IMR-90 (cell line): ENCODE results near the gene SEC31B.

Experiments
- BHLHE40 ChIP-seq: fragments of 150-350 bp; IDR thresholded peaks from 2 replicates; pipeline ENCODE4 v1.6.1; 2016; ENCODE audit warnings: mild to moderate bottlenecking, low read depth, low read length
- CEBPB ChIP-seq: IDR thresholded peaks from 2 replicates; pipeline ENCODE4 v1.6.1; 2012; ENCODE audit warnings: low read depth, low read length, improper control_type of control experiment
- CHD1 ChIP-seq: IDR thresholded peaks from 2 replicates; pipeline ENCODE4 v1.6.1; 2012; ENCODE audit warnings: low read depth, low read length, improper control_type of control experiment
- CTCF ChIP-seq: conservative IDR thresholded peaks from 2 replicates; pipeline ENCODE4 v1.5.1; 2012; ENCODE audit warnings: mild to moderate bottlenecking, low read depth, low read length, improper control_type of control experiment
- FOS ChIP-seq: fragments of 150-350 bp; IDR thresholded peaks from 2 replicates; pipeline ENCODE4 v1.6.1; 2016; ENCODE audit warnings: low read depth, low read length
- MAZ ChIP-seq: IDR thresholded peaks from 2 replicates; pipeline ENCODE4 v1.6.1; 2012; ENCODE audit warnings: low read depth, mild to moderate bottlenecking, low read length, improper control_type of control experiment, moderate library complexity, borderline replicate concordance
- POLR2A ChIP-seq: IDR thresholded peaks from 2 replicates; pipeline ENCODE4 v1.6.1; 2012; ENCODE audit warnings: mild to moderate bottlenecking, low read depth, low read length
- RAD21 ChIP-seq: IDR thresholded peaks from 2 replicates; pipeline ENCODE4 v1.6.1; 2012; ENCODE audit warnings: low read length, improper control_type of control experiment
- RFX5 ChIP-seq: IDR thresholded peaks from 2 replicates; pipeline ENCODE4 v1.8.0; 2012; ENCODE audit warnings: low read depth, mild to moderate bottlenecking, low read length, moderate library complexity
- SMC3 ChIP-seq: fragments of 150-350 bp; IDR thresholded peaks from 2 replicates; pipeline ENCODE4 v1.6.1; 2016; ENCODE audit warnings: low read depth, mild to moderate bottlenecking, antibody characterized with exemption, low read length, moderate library complexity
- USF2 ChIP-seq: fragments of 150-350 bp; IDR thresholded peaks from 2 replicates; pipeline ENCODE4 v1.6.1; 2017; ENCODE audit warnings: mild to moderate bottlenecking, antibody characterized with exemption, low read length, low read depth

GRCh38 chr10:100562008-100562672, 42.5 kb upstream of the SEC31B start:
- TF ChIP-seq CTCF = peak; percentile 94
- no peak for TF ChIP-seq RFX5
- no peak for TF ChIP-seq CHD1
- TF ChIP-seq CEBPB = no peak
- TF ChIP-seq USF2 = no peak
- peak; percentile 88 for TF ChIP-seq RAD21
- no peak for TF ChIP-seq MAZ
- peak; percentile 81 for TF ChIP-seq SMC3
- TF ChIP-seq POLR2A = no peak; the same call in 1 of the 2 replicates
- no peak for TF ChIP-seq FOS
- TF ChIP-seq BHLHE40 = peak; percentile 56; the same call in 1 of the 2 replicates
